ENCODE results near the gene FAM186B.
"Not testable (repeated sequence)": the region's sequence is repeated elsewhere in the genome, so short reads cannot be mapped to it uniquely, and the experiment has no call there.

FAM186B gene

GRCh38 chr12:49605539-49605938 is at the start of gene FAM186B:
Gene FAM186B, minus strand, starts transcription at chr12:49605639. Its CDS starts 162 bp downstream, at chr12:49605477.
- not testable (repeated sequence) for H3K4me1 ChIP-seq (ENCODE audit: control insufficient read depth, insufficient read depth, low read length); H3K9me3 ChIP-seq (ENCODE audit: control insufficient read depth, insufficient read depth, low read depth, low read length); H3K27me3 ChIP-seq (ENCODE audit: control insufficient read depth, insufficient read depth, low read length); H3K9ac ChIP-seq (ENCODE audit: low read length); H3K4me3 ChIP-seq (ENCODE audit: low read depth, low read length); H3K36me3 ChIP-seq (ENCODE audit: control insufficient read depth, insufficient read depth, low read length); H3K27ac ChIP-seq (ENCODE audit: low read depth, low read length)

GRCh38 chr12:49654715-49655114 is 49.3 kb upstream of the FAM186B start:
- peaks cover 79% of the 10 kb centered on the region for H3K36me3 ChIP-seq (ENCODE audit: control insufficient read depth, insufficient read depth, low read length)
- H3K9ac ChIP-seq (ENCODE audit: low read length) = no peak overlapping the region
- H3K9me3 ChIP-seq (ENCODE audit: control insufficient read depth, insufficient read depth, low read depth, low read length) = no peaks in the 10 kb centered on the region
- no peaks in the 10 kb centered on the region for H3K27me3 ChIP-seq (ENCODE audit: control insufficient read depth, insufficient read depth, low read length)
- H3K4me3 ChIP-seq (ENCODE audit: low read depth, low read length) = no peak overlapping the region
- H3K4me1 ChIP-seq (ENCODE audit: control insufficient read depth, insufficient read depth, low read length) = no peaks in the 10 kb centered on the region; the same call in 1 of the 2 replicates
- no peak overlapping the region for H3K27ac ChIP-seq (ENCODE audit: low read depth, low read length)

- no peaks in the 10 kb centered on the region; the same call in 1 of the 2 replicates for H3K4me1 ChIP-seq (ENCODE audit: control insufficient read depth, insufficient read depth, low read length)
- no peak overlapping the region for H3K27ac ChIP-seq (ENCODE audit: low read depth, low read length)
- no peak overlapping the region for H3K9ac ChIP-seq (ENCODE audit: low read length)
- no peak overlapping the region for H3K4me3 ChIP-seq (ENCODE audit: low read depth, low read length)
- peaks cover 84% of the 10 kb centered on the region for H3K36me3 ChIP-seq (ENCODE audit: control insufficient read depth, insufficient read depth, low read length)
- no peaks in the 10 kb centered on the region for H3K9me3 ChIP-seq (ENCODE audit: control insufficient read depth, insufficient read depth, low read depth, low read length)
- no peaks in the 10 kb centered on the region for H3K27me3 ChIP-seq (ENCODE audit: control insufficient read depth, insufficient read depth, low read length)
Observed at GRCh38 chr12:49652921-49653520, 47.6 kb upstream of the FAM186B start.

GRCh38 chr12:49651855-49652254 is 46.4 kb upstream of the FAM186B start:
- H3K27me3 ChIP-seq (ENCODE audit: control insufficient read depth, insufficient read depth, low read length) = no peaks in the 10 kb centered on the region
- no peak overlapping the region for H3K27ac ChIP-seq (ENCODE audit: low read depth, low read length)
- peaks cover 82% of the 10 kb centered on the region for H3K36me3 ChIP-seq (ENCODE audit: control insufficient read depth, insufficient read depth, low read length)
- H3K9me3 ChIP-seq (ENCODE audit: control insufficient read depth, insufficient read depth, low read depth, low read length) = no peaks in the 10 kb centered on the region
- peaks cover 5% of the 10 kb centered on the region for H3K4me1 ChIP-seq (ENCODE audit: control insufficient read depth, insufficient read depth, low read length)
- no peak overlapping the region for H3K9ac ChIP-seq (ENCODE audit: low read length)
- no peak overlapping the region for H3K4me3 ChIP-seq (ENCODE audit: low read depth, low read length)

- H3K27me3 ChIP-seq (ENCODE audit: control insufficient read depth, insufficient read depth, low read length) = no peaks in the 10 kb centered on the region
- no peak overlapping the region for H3K9ac ChIP-seq (ENCODE audit: low read length)
- no peak overlapping the region for H3K4me3 ChIP-seq (ENCODE audit: low read depth, low read length)
- H3K4me1 ChIP-seq (ENCODE audit: control insufficient read depth, insufficient read depth, low read length) = peaks cover 5% of the 10 kb centered on the region
- no peaks in the 10 kb centered on the region for H3K9me3 ChIP-seq (ENCODE audit: control insufficient read depth, insufficient read depth, low read depth, low read length)
- H3K36me3 ChIP-seq (ENCODE audit: control insufficient read depth, insufficient read depth, low read length) = peaks cover 86% of the 10 kb centered on the region
- no peak overlapping the region for H3K27ac ChIP-seq (ENCODE audit: low read depth, low read length)
Observed at GRCh38 chr12:49649892-49650291, 44.5 kb upstream of the FAM186B start.

- H3K4me1 ChIP-seq (ENCODE audit: control insufficient read depth, insufficient read depth, low read length) = peaks cover 5% of the 10 kb centered on the region
- no peaks in the 10 kb centered on the region for H3K9me3 ChIP-seq (ENCODE audit: control insufficient read depth, insufficient read depth, low read depth, low read length)
- peaks cover 84% of the 10 kb centered on the region for H3K36me3 ChIP-seq (ENCODE audit: control insufficient read depth, insufficient read depth, low read length)
- H3K9ac ChIP-seq (ENCODE audit: low read length) = no peak overlapping the region
- H3K27me3 ChIP-seq (ENCODE audit: control insufficient read depth, insufficient read depth, low read length) = no peaks in the 10 kb centered on the region
- H3K4me3 ChIP-seq (ENCODE audit: low read depth, low read length) = no peak overlapping the region
- H3K27ac ChIP-seq (ENCODE audit: low read depth, low read length) = no peak overlapping the region
Observed at GRCh38 chr12:49649445-49649844, 44.0 kb upstream of the FAM186B start.

GRCh38 chr12:49648712-49649003 is 43.2 kb upstream of the FAM186B start:
- H3K27ac ChIP-seq (ENCODE audit: low read depth, low read length) = no peak overlapping the region; the same call in 1 of the 2 replicates
- peaks cover 5% of the 10 kb centered on the region for H3K4me1 ChIP-seq (ENCODE audit: control insufficient read depth, insufficient read depth, low read length)
- H3K9me3 ChIP-seq (ENCODE audit: control insufficient read depth, insufficient read depth, low read depth, low read length) = no peaks in the 10 kb centered on the region
- no peak overlapping the region for H3K4me3 ChIP-seq (ENCODE audit: low read depth, low read length)
- H3K9ac ChIP-seq (ENCODE audit: low read length) = no peak overlapping the region
- H3K27me3 ChIP-seq (ENCODE audit: control insufficient read depth, insufficient read depth, low read length) = no peaks in the 10 kb centered on the region
- H3K36me3 ChIP-seq (ENCODE audit: control insufficient read depth, insufficient read depth, low read length) = peaks cover 84% of the 10 kb centered on the region

- peak overlapping the region; percentile 60; the same call in 1 of the 2 replicates for H3K27ac ChIP-seq (ENCODE audit: low read depth, low read length)
- H3K4me3 ChIP-seq (ENCODE audit: low read depth, low read length) = no peak overlapping the region
- no peaks in the 10 kb centered on the region for H3K27me3 ChIP-seq (ENCODE audit: control insufficient read depth, insufficient read depth, low read length)
- peaks cover 84% of the 10 kb centered on the region for H3K36me3 ChIP-seq (ENCODE audit: control insufficient read depth, insufficient read depth, low read length)
- H3K9ac ChIP-seq (ENCODE audit: low read length) = peak overlapping the region; percentile 27
- peaks cover 5% of the 10 kb centered on the region for H3K4me1 ChIP-seq (ENCODE audit: control insufficient read depth, insufficient read depth, low read length)
- no peaks in the 10 kb centered on the region for H3K9me3 ChIP-seq (ENCODE audit: control insufficient read depth, insufficient read depth, low read depth, low read length)
Observed at GRCh38 chr12:49647827-49648711, 42.6 kb upstream of the FAM186B start.

GRCh38 chr12:49646871-49647654 is 41.6 kb upstream of the FAM186B start:
- H3K27ac ChIP-seq (ENCODE audit: low read depth, low read length) = peak overlapping the region; percentile 60; the same call in 1 of the 2 replicates
- H3K36me3 ChIP-seq (ENCODE audit: control insufficient read depth, insufficient read depth, low read length) = peaks cover 90% of the 10 kb centered on the region
- no peak overlapping the region for H3K4me3 ChIP-seq (ENCODE audit: low read depth, low read length)
- H3K27me3 ChIP-seq (ENCODE audit: control insufficient read depth, insufficient read depth, low read length) = no peaks in the 10 kb centered on the region
- peaks cover 5% of the 10 kb centered on the region for H3K4me1 ChIP-seq (ENCODE audit: control insufficient read depth, insufficient read depth, low read length)
- H3K9me3 ChIP-seq (ENCODE audit: control insufficient read depth, insufficient read depth, low read depth, low read length) = no peaks in the 10 kb centered on the region
- peak overlapping the region; percentile 27 for H3K9ac ChIP-seq (ENCODE audit: low read length)

GRCh38 chr12:49646331-49646830 is 40.9 kb upstream of the FAM186B start:
- H3K27me3 ChIP-seq (ENCODE audit: control insufficient read depth, insufficient read depth, low read length) = no peaks in the 10 kb centered on the region
- no peaks in the 10 kb centered on the region for H3K9me3 ChIP-seq (ENCODE audit: control insufficient read depth, insufficient read depth, low read depth, low read length)
- no peak overlapping the region for H3K4me3 ChIP-seq (ENCODE audit: low read depth, low read length)
- peaks cover 5% of the 10 kb centered on the region for H3K4me1 ChIP-seq (ENCODE audit: control insufficient read depth, insufficient read depth, low read length)
- no peak overlapping the region for H3K9ac ChIP-seq (ENCODE audit: low read length)
- no peak overlapping the region for H3K27ac ChIP-seq (ENCODE audit: low read depth, low read length)
- peaks cover 89% of the 10 kb centered on the region for H3K36me3 ChIP-seq (ENCODE audit: control insufficient read depth, insufficient read depth, low read length)

Measured in HUES6 (cell line).